ENCODE measurements around the gene GPS1. TPM values are rescaled to one million over a fixed set of nuclear protein-coding genes. Genes with fewer than 3 reads are reported as not detected.

The GPS1 gene
- total RNA-seq, 4 donors from 2014 or later, result 72.4 to 113 (median 100) TPM

- Histone ChIP-seq H3K4me3 (no peak overlapping the region), H3K27ac (no peak overlapping the region), H3K36me3 (peaks cover 64% of the 10 kb centered on the region), H3K9me3 (no peaks in the 10 kb centered on the region), H3K4me1 (peaks cover 41% of the 10 kb centered on the region), H3K27me3 (no peaks in the 10 kb centered on the region)
- 91% methylated on average over 14 of the region's 38 CpGs for WGBS
- TF ChIP-seq POLR2A (IDR thresholded peaks at IDR 0.05), result no peak
- no peak for TF ChIP-seq EP300 (IDR thresholded peaks at IDR 0.05)
- no peak for TF ChIP-seq POLR2AphosphoS5 (IDR thresholded peaks at IDR 0.05)
- no peak for TF ChIP-seq CTCF (IDR thresholded peaks at IDR 0.05)
- no peak for DNase-seq (ENCODE audit: low spot score in 2 of 2)
Measured at GRCh38 chr17:82054351-82055022, 2.8 kb downstream of the GPS1 start.

- Histone ChIP-seq H3K27me3 (no peaks in the 10 kb centered on the region), H3K4me3 (no peak overlapping the region), H3K36me3 (peaks cover 69% of the 10 kb centered on the region), H3K4me1 (peaks cover 33% of the 10 kb centered on the region), H3K9me3 (no peaks in the 10 kb centered on the region), H3K27ac (no peak overlapping the region)
- TF ChIP-seq POLR2AphosphoS5 (IDR thresholded peaks at IDR 0.05) (no peak), POLR2A (IDR thresholded peaks at IDR 0.05) (no peak), CTCF (IDR thresholded peaks at IDR 0.05) (no peak), EP300 (IDR thresholded peaks at IDR 0.05) (no peak)
- no peak for DNase-seq (ENCODE audit: low spot score in 2 of 2)
- 80% methylated on average over 11 of the region's 26 CpGs for WGBS
Measured at GRCh38 chr17:82055023-82055964, 3.6 kb downstream of the GPS1 start.

GRCh38 chr17:82055965-82056728, 4.4 kb downstream of the GPS1 start:
- 93% methylated on average over 13 of the region's 28 CpGs for WGBS
- H3K4me1 ChIP-seq, result peaks cover 24% of the 10 kb centered on the region
- H3K36me3 ChIP-seq, result peaks cover 77% of the 10 kb centered on the region
- DNase-seq (ENCODE audit: low spot score in 2 of 2), result no peak
- no peak overlapping the region for H3K4me3 ChIP-seq
- H3K27me3 ChIP-seq, result no peaks in the 10 kb centered on the region
- no peaks in the 10 kb centered on the region for H3K9me3 ChIP-seq
- TF ChIP-seq POLR2A (IDR thresholded peaks at IDR 0.05) (no peak), POLR2AphosphoS5 (IDR thresholded peaks at IDR 0.05) (no peak)
- H3K27ac ChIP-seq, result no peak overlapping the region

GRCh38 chr17:82056729-82057621, 5.3 kb downstream of the GPS1 start:
- Histone ChIP-seq H3K36me3 (peaks cover 86% of the 10 kb centered on the region), H3K9me3 (no peaks in the 10 kb centered on the region), H3K27ac (no peak overlapping the region), H3K4me1 (peaks cover 24% of the 10 kb centered on the region), H3K27me3 (no peaks in the 10 kb centered on the region), H3K4me3 (no peak overlapping the region)
- no peak for TF ChIP-seq CTCF (IDR thresholded peaks at IDR 0.05)
- TF ChIP-seq POLR2AphosphoS5 (IDR thresholded peaks at IDR 0.05), result no peak
- no peak for TF ChIP-seq EP300 (IDR thresholded peaks at IDR 0.05)
- TF ChIP-seq POLR2A (IDR thresholded peaks at IDR 0.05), result no peak
- WGBS, result 84% methylated on average over 13 of the region's 29 CpGs
- no peak for DNase-seq (ENCODE audit: low spot score in 2 of 2)

Data from suprapubic skin (tissue), 4 donors.